GM19438 (cell line): ENCODE measurements around the gene RACK1.
A peak's percentile ranks its signal among the peaks of the same experiment; 100 is the strongest.
"Not testable (repeated sequence)": the region's sequence is repeated elsewhere in the genome, so short reads cannot be mapped to it uniquely, and the experiment has no call there.

Experiments
- ATAC-seq: cut with Tn5 transposase; IDR thresholded peaks from one replicate; pipeline ENCODE4 v1.9.1; 2021; ENCODE audit warnings: low read depth; ENCODE audit not compliant: unreplicated experiment

The RACK1 gene

GRCh38 chr5:181243564-181244343 is at the start of gene RACK1:
Gene RACK1, minus strand, starts transcription at chr5:181243906. Its CDS starts 106 bp downstream, at chr5:181243800.
- ATAC-seq, result peak; percentile 62

GRCh38 chr5:181287331-181287730 is 43.6 kb upstream of the RACK1 start:
- not testable (repeated sequence) for ATAC-seq

DNA sequence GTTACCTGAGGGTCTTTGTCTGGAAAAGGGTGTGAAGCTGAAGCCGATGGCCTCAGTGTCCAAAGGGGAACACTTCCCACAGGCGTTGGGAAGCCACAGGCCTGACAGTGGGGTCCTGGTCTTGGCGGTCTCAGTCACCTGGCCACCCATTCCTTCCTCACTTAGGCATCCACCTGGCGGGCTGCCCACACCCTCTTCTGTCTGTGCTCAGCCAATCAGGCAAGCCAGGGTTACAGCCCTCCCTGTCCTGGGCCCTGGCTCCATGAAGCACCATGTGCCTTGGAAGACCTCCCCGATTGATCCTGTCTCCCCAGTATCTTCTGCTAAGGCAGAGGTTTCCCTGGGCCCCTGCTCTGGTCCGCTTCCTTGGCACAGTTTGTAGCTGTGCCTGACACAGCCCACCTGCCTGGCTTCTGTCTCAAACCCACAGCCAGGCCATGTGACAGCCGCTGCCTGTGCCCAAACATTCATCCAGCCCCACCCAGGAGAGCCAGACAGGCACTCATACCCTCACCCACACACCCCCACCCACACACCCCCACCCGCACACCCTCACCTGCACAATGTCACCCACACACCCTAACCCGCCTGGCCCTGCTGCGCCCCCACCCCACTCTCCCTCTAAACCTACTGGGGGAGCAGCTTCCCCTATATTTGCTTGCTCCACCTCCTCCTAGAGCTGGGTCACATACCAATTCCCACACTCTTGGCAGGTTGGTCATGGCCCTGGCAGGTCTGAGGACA is 42.4 kb upstream of the RACK1 start:
- ATAC-seq, result not testable (repeated sequence)

- not testable (repeated sequence) for ATAC-seq
Measured at GRCh38 chr5:181283841-181284755, 40.4 kb upstream of the RACK1 start.

- ATAC-seq, result no peak
Measured at GRCh38 chr5:181283347-181283746, 39.6 kb upstream of the RACK1 start.

DNA sequence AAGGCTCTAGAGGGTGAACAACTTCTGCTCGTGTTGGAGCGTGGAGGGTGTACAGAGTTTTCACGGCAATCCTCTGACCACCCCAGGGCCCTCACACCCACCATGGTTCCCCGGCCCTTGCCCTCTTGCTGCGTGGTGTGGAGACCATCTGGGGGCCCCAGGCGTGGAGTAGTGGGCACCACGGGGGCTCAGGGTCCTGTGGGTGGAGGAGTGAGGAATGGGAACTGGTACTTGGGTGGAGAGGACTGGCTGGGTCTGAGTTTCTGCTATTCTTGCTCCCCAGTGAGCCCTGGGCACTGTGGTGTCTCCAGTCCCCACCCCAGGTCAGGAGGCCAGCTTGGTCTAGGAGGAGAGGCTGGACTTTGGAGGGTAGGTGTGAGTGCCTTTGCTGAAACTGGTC is 39.2 kb upstream of the RACK1 start:
- ATAC-seq, result no peak

DNA sequence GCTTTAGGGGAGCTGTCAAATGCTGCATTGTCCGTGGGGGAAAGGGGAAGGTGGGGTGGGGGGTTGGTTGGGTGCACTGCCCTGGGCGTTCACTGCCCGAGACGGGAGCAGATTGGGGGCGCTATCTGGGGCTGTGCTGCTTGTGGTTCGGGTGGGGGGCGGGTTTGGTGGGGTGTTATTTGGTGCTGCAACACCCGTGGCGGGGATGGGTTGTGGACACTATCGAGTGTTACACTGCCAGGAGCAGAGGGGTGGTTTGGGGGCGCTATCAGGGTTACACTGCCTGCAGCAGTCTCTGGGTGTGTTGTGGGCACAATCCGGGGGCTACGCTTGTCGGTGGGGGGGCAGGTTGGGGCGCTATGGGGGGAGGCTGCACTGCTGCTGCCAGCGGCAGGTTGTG is 38.7 kb upstream of the RACK1 start:
- not testable (repeated sequence) for ATAC-seq

GRCh38 chr5:181281984-181282316 is 38.2 kb upstream of the RACK1 start:
- no peak for ATAC-seq

GRCh38 chr5:181281077-181281983 is 37.6 kb upstream of the RACK1 start:
- ATAC-seq, result no peak

GRCh38 chr5:181280251-181280762 is 36.6 kb upstream of the RACK1 start:
- no peak for ATAC-seq

DNA sequence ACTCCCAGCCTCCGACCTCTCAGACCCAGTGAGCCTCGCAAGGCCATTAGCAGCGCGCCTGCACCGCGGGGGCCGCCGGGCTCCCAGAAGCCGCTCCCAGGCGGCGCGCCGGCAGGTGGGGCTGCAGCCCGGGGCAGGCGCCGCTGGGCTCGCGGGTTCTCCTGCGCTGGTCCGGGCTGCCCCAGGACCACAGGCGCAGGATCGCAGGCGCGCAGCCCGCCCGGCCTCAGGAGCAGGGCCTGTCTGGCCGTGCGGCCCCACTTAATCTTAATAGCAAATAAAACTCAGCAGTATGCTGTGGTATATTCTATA is 29.7 kb upstream of the RACK1 start:
- ATAC-seq, result not testable (repeated sequence)

DNA sequence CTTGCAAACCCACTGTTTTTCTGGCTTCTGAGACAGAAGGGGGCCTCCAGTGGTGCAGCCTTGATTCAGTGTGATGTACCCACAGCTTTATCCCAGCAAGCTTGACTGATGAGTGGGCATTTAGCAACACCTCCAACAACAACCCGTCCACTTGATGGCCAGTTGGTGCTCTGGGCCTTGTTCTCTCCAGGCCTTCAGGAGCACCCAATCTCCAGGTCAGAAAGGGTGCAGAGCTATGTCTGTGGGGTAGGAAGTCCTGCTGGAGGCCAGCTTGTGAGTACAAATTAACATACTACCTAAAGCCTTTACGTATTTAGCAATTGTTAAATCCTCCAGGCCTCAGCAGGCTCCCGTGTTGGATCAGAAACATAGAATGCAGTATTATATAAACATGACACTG is 27.4 kb upstream of the RACK1 start:
- ATAC-seq, result no peak

- not testable (repeated sequence) for ATAC-seq
Measured at GRCh38 chr5:181267907-181268306, 24.2 kb upstream of the RACK1 start.

- not testable (repeated sequence) for ATAC-seq
Measured at GRCh38 chr5:181267291-181267904, 23.7 kb upstream of the RACK1 start.

DNA sequence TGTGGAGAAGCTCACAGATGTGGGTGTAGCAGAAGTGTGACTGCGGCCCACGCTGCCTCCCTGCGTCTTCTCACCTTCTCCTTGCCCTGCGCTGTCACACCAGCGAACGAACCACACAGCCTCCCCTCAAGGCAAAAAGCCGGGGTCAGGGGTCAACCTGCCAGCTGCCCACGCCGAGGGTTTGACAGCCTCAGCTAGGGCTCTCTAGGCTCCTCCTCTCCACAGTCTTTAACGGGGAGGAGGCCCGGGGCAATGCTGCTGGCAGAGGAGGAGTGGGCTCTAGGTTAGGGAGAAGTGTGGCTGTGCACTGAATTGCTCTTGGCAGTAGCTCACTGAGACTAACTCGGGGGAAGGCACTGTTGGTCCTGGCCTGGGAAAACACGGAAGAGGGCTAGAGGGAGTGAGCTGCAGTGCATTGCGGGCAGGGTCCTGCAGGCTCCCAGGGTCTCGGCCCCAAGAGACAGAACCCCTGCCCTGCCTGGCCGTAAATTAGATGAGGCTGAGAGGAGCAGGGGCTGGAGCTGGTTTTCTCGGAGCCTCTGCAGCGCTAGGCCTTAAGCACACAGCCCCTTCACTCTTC is 21.5 kb upstream of the RACK1 start:
- ATAC-seq, result no peak

DNA sequence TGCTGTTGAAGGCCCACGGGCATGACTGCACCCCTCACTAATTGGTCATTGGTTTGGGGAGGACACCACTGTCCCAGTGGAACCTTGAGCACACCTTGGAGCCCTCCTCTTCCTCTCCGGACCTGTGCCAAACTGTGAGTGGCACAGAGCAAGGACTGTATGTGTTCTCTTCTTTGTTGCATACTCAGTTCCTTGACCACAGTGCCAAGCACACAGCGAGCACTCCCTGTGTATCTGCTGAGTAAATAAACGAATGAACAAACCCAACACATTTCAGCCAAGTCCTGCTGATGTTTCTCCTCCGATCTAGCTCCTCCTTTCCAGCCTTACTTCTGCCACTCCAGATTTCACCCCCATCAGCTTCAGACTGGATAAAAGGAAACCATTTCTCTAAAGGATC is 19.9 kb upstream of the RACK1 start:
- ATAC-seq, result no peak

DNA sequence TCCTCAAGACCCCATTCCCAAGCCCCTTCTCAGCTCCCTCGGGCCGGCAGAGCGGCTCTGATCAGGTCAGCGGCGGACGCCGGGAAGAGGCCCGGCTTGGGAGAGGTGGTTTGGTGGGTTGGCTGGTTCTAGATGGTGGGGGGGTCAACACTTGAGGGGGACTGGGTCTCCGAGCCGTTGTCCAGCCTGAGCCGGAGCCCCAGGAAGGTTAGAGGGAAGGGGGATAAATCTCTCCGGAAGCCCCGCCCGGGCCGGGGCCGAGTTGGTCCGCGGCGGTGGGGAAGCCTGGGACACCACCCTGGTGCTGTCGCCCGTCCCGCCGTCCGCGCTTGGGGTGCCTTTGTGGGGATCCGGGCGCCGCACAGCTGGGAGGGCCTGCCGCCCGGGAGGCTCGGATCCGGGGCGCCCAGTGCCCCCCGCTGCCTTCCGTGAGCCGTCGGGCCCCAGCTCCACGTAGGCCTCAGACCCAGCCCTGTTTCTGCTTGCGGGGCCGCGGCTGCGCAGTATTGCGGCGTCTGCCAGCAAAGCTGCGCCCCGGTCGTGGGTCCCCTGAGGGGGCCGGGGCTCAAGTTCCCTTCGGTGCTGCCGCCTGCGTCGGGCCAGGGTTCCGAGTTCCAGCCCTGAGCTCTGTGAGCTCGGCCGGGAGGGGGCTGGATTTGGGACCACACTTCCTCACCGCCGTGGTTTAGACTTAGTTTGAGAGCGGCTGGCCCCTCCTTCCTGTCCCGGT is 17.8 kb upstream of the RACK1 start:
- ATAC-seq, result peak; percentile 61

- ATAC-seq, result peak; percentile 76
Measured at GRCh38 chr5:181260720-181261319, 17.1 kb upstream of the RACK1 start, which contains the start of gene TRIM52. Gene TRIM52, minus strand, starts transcription at chr5:181261143. Its CDS starts 330 bp downstream, at chr5:181260813.
